Posterior cingulate gyrus (tissue), 11 donors: ENCODE measurements around the gene ESPN.
"Not testable (repeated sequence)": the region's sequence is repeated elsewhere in the genome, so short reads cannot be mapped to it uniquely, and the experiment has no call there.

ENCODE experiments used
- DNase-seq, 10 donors: peaks; one replicate each; pipeline versions ENCODE4 v3.0.0 to v3.0.0-alpha.2; 2020 to 2021; ENCODE audit warnings: mixed read lengths in 3 of 10
- intact Hi-C: fragments of 100-400 bp; cut with DNase I; formaldehyde crosslinking; loops from one replicate; pipeline ENCODE4 v1.15.1; 2023

ESPN gene, protein sequence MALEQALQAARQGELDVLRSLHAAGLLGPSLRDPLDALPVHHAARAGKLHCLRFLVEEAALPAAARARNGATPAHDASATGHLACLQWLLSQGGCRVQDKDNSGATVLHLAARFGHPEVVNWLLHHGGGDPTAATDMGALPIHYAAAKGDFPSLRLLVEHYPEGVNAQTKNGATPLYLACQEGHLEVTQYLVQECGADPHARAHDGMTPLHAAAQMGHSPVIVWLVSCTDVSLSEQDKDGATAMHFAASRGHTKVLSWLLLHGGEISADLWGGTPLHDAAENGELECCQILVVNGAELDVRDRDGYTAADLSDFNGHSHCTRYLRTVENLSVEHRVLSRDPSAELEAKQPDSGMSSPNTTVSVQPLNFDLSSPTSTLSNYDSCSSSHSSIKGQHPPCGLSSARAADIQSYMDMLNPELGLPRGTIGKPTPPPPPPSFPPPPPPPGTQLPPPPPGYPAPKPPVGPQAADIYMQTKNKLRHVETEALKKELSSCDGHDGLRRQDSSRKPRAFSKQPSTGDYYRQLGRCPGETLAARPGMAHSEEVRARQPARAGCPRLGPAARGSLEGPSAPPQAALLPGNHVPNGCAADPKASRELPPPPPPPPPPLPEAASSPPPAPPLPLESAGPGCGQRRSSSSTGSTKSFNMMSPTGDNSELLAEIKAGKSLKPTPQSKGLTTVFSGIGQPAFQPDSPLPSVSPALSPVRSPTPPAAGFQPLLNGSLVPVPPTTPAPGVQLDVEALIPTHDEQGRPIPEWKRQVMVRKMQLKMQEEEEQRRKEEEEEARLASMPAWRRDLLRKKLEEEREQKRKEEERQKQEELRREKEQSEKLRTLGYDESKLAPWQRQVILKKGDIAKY

DNA sequence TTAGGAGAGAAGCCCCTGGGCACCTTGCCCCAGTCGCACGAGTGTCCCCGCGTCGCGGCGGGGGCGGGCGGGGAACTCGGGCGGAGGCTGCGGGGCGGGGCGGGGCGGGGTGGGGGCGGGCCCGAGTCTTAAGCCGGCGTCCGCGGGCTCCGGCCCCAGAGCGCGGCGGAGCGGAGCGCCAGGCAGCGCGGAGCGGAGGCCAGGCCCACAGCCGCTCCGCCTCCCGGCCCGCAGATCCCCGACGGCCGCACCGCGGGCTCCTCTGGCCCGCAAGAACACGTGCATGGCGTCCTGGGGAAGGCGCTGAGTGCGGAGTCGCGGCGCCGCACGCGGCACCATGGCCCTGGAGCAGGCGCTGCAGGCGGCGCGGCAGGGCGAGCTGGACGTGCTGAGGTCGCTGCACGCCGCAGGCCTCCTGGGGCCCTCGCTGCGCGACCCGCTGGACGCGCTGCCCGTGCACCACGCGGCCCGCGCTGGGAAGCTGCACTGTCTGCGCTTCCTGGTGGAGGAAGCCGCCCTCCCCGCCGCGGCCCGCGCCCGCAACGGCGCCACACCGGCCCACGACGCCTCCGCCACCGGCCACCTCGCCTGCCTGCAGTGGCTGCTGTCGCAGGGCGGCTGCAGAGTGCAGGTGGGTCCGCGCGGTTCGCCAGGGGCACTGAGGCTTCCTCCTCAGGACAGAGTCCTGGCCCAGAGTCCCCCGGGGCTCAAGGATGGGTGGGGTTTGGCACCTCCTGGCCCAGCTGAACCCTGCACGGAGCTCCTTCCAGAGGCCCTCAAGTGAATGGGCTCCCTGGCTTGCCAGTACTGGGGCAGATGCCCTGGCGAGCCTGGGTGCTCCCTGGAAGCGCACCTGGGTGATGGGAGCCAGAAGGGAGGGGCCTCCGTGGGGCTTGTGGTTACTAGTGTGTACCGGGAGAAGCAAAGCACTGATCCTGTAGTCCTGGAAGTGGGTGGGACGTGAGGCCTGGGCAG, at the start of gene ESPN:
TSS of gene ESPN (plus strand) at position 158 of the 975 bp plus-strand sequence. CDS start at position 338, 180 bp downstream.
- peak in 1 of 10 donors; percentile 65 for DNase-seq
- intact Hi-C loops, result no loop called here

DNA sequence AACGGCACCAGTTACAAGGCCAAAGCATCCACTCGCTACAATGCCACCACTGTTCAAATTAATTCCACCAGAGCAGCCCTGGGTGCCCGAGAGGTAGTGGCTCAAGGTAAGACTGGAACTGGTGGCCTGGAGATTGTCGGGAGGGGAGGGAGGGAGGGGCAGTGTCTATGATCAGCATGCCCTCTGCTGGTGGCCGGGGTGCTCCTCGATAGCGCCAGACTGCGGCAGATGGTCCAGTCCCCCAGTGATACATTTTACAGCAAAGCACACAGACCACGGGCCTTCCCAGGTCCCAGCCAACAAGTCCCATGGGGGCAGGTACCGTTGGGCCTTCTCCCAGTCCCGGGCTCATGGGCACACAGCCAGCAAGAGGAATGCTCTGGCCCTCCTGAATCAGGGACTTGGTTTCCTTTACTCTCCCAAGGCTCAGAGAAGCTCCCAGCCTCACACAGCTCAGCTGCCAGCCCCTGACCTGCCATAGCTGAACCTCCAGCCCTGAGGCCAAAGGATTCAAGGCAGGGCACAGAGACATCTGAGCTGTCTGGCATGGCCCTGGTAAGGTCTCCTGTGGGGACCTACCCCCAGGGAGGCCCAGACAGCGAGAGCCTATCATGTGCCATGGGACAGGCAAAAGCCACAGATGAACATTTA, 46.4 kb upstream of the ESPN start:
- DNase-seq, result peak in 1 of 10 donors; percentile 23
- intact Hi-C loops, result no loop called here

DNA sequence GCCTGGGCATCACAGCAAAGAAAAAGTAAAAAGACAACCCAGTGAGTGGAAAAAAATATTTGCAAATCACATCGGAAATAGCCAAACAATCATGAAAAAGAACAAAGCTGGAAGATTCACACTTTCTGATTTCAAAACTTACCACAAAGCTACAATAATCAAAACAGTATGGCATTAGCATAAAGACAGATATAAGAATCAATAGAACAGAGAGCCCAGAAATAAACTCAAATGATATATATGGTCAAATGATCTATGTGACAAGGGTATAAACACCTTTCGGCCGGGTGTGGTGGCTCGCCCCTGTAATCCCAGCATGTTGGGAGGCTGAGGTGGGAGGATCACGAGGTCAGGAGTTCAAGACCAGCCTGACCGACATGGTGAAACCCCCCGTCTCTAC, 44.5 kb upstream of the ESPN start:
- intact Hi-C loops, result no loop called here
- no peak for DNase-seq

DNA sequence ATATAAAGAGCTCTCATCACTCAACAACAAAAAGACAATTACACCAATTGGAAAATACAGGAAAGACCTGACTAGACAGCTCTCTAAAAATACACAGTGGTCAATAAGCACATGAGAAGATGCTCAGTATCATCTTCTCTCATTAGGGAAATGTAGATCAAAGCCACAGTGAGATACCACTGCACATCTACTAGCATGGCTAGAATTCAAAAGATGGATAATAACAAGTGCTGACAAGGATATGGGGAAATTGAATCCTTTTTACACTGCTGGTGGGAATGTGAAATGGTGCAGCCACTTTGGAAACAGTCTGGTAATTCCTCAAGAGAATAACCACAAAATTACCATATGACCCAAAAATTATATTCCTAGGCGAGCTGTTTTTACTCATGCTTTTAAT, 40.4 kb upstream of the ESPN start:
- intact Hi-C loops, result no loop called here
- DNase-seq, result no peak

DNA sequence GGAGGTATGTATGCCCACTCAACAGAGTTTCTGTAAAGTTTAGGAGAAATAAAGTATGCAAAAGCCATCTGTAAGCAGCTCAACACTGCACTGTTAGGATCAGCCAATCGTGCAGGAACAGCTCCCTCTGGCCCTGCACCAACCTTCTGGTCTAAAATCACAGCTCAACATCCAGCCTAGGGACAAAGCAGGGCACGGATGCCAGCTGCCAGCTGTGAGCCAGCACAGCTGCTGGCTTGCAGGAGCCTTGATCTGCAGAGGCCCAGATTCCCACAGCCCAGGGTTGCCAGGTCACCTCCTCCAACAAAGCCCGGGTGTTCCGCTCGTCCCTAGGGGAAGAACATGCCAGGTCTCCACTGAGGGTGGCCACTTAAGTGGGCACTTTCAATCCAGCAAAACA, 39.6 kb upstream of the ESPN start:
- DNase-seq, result peak; percentile 57 to 97 (median 76)
- intact Hi-C loops, result no loop called here

DNA sequence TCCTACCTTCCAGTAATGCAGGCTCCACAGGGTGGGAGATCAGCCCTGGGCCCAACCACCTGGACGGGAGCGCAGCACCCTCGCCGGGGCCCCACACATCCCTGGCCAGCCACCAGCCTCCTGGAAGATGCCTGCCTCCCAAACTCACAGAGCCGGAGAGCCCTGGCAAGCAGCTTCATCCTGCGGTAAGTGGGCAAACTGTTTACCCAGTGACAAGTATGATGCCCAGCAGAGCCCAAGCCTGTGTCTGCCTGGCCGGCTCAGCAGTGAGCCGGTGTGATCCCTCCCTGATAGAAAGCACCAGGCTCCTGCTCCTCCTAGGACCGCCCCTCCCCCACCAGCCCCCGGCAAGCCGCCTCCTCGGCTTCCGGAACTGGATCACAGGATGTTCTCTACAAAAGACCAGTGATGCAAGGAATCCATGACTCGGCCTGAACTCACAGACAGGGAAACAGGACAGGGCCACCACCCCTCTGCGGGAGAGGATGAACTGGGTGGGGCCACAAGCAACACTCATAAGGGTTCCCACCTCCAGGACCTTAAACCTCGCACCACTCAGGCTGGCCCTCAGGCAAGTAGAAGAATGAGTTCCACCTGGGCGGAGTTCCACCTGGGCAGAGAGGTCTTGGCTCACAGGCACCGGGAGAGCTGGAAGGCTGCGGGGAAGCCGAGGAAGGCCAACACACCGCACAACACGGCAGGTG, 38.9 kb upstream of the ESPN start:
- DNase-seq, result peak; percentile 42 to 95 (median 70)
- intact Hi-C loops, result no loop called here

DNA sequence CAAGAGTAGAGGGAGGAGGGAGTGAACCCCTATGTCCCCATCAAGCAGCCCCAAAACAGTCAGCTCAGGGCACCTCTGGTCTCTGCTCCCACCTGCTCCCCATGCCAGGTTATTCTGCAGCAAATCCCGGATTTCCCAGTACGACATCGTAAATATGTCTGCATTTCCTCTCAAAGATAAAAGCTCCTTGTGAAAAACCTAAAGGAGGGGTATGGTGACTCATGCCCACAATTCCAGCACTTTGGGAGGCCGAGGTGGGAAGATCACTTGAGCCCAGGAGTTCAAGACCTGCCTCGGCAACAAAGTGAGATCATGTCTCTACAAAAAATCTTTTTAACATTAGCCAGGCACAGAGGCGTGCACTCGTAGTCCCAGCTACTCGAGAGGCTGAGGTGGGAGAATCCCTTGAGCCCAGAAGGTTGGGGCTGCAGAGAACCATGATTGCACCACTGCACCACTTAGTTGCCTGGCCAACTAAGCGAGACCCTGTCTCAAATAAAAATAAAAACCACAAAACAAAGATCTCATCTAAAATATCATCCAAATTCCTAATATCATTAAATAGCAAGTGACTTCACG, 38.1 kb upstream of the ESPN start:
- intact Hi-C loops, result no loop called here
- peak in 1 of 10 donors; percentile 21 for DNase-seq

DNA sequence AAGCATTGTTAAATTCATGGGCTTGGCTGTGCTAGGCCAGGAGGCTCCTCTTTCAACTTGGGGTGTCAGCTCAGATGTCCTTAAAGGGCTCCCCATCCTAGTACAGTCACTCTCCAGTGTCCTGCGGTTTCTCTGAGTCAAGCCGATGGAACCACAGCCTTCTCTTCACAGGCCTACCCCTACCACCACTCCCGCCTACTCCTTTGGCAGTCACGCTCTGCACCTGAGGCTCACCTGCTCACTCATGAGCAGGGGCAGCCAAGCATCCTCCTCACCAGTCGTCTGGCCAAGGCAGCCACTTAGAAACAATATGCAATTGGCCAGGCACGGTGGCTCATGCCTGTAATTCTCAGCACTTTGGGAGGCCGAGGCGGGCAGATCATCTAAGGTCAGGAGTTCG, 34.6 kb upstream of the ESPN start:
- intact Hi-C loops, result no loop called here

DNA sequence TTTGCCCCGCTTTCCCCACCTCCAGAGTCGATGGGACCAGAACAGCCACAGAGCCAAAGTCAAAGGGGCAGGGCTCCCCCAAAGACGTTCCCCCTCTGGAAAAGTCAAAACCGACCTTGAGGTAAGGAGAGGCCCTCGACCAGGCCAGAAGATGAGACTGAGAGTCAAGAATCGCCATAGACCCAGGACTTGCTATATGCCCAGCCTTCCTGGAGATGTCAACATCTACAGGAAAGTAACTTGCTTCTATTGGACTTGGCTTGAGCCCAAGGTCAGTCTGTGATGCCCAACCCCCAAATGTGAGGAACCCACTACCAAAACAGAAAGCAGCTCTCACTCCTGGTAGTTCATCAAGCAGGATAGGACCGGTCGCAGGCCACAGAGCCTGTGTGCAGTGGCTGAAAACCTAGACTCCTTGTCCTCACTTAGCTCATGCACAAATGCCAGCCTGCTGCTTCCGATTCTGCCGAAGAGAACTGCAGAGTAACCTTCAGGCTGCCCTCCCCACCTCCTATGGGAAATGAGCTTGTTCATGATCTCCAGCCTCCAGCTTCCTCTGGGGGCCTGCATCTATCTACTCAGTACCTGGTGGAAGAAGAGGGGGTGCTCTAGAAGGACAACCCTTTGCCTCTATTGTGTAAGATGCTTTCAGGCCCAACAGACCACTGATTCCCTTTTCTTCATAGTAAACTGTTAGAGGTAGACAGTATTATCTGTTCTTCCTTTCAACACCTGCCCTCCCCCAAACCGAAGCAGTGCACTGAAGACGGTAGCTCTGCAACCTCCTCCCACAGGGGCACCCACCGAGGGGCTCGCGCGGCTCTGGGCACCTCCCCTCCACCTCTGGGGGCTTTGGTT, 32.4 kb upstream of the ESPN start:
- peak in 2 of 10 donors; percentile 23 to 78 for DNase-seq
- intact Hi-C loops, result no loop called here

More for the DNA sequence above, 34.6 kb upstream of the ESPN start:
- DNase-seq, result peak in 1 of 10 donors; percentile 36

DNA sequence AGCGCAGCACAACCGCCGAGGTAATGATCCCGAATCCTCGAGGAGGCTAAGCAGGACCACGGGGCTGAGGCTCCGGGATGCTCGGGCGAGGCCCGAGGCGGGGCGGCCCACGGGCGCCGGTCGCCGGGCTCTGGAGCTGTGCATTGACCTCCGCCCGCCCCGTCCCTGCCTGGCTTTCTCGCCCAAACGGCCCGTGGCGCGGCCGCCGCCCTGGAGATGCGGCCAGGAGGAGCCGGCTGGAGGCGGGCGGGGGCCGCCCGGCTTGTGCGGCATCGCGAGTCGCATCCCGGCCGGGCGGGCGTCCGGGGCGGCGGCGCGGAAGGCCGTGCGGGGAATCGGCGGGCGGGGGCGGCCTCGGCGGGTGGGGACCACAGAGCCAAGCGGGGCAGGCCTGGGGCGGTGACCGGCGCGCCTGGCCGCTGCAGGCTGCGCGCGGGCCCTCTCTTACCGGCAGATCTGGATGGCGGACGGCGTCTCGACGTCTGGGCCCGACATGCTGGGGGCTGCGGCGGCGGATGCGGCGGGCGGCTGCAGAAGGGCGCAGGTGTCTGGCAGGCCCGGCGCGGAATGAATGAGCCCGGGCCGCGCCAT, 31.7 kb upstream of the ESPN start:
- intact Hi-C loops, result no loop called here
- peak in 2 of 10 donors; percentile 36 to 73 for DNase-seq

DNA sequence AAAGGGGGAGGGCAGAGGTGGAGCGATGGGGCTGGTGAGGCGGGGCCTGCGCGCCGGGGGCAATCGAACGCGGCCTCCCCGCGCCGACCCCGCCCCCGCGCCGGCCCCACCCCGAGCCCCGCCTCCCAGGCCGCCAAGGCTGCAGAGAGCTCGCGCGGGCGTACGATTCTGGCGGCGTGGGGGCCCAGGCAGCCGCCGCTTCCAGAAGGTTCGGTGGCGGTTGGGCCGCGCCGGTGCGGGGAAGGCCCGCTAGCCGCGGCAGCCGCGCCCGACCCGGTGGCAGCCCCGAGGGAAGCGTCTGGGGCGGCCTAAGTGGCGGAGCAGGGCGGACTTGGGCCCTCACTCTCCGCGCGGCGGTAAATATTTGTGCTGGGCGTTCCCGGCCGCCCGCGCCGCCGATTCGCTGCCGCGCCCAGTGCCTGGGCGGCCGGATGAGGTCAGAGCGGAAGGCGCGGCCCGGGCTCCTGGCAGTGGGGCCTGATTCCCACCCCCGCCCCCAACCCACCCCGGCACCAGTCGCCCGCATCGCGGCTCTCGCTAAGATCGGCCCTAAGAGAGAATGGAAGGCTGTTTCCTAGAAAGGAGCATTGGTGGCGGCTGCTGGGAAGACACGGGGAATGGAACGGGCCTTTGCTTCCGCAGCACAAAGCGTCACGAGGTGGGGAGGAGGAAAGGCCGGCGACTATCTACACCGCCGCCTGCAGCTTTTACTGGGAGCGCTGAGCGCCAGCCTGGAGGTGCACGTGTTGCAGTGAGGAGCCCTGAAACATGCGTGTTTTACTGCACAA, 31.0 kb upstream of the ESPN start, which contains the start of gene ACOT7:
TSS of gene ACOT7 (minus strand) at position 368 of the 788 bp plus-strand sequence. CDS start 368 bp downstream, outside the sequence.
- intact Hi-C loops, result no loop called here
- peak; percentile 74 to 98 (median 89) for DNase-seq

DNA sequence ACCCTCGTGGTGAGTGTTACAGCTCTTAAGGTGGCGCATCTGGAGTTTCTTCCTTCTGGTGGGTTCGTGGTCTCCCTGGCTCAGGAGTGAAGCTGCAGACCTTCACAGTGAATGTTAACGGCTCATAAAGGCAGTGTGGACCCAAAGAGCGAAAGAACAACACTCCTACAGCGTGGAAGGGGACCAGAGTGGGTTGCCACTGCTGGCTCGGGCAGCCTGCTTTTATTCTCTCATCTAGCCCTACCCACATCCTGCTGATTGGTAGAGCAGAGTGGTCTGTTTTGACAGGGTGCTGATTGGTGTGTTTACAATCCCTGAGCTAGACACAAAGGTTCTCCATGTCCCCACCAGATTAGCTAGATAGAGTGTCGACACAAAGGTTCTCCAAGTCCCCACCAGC, 29.4 kb upstream of the ESPN start:
- peak in 1 of 10 donors; percentile 11 for DNase-seq
- intact Hi-C loops, result not testable (repeated sequence)

DNA sequence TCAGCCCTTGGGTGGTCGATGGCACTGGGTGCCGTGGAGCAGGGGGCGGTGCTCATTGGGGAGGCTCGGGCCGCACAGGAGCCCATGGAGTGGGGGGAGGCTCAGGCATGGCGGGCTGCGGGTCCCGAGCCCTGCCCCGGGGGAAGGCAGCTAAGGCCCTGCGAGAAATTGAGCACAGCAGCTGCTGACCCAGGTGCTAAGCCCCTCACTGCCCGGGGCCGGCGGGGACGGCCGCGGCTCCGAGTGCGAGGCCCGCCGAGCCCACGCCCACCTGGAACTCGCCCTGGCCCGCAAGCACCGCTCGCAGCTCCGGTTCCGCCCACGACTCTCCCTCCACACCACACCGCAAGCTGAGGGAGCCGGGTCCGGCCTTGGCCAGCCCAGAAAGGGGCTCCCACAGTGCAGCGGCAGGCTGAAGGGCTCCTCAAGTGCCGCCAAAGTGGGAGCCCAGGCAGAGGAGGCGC, 28.8 kb upstream of the ESPN start:
- intact Hi-C loops, result not testable (repeated sequence)
- peak in 1 of 10 donors; percentile 40 for DNase-seq

DNA sequence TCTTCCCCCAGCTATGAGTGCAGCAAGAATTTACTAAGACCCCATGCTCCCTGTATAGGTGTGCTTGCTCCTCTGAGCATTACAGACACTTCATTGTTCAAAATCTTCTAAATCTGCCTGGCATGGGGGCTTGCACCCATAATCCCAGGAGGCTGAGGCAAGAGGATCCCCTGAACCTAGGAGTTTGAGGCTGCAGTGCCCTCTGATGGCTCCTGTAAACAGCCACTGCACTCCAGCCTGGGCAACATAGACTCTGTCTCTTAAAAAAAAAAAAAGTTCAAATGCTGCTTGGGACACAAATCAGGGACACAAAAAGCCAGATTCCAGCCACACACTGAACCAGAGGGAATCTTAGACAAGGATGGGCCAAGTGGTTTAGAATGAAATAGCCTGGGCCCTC, 27.6 kb upstream of the ESPN start:
- intact Hi-C loops, result no loop called here
- no peak for DNase-seq

DNA sequence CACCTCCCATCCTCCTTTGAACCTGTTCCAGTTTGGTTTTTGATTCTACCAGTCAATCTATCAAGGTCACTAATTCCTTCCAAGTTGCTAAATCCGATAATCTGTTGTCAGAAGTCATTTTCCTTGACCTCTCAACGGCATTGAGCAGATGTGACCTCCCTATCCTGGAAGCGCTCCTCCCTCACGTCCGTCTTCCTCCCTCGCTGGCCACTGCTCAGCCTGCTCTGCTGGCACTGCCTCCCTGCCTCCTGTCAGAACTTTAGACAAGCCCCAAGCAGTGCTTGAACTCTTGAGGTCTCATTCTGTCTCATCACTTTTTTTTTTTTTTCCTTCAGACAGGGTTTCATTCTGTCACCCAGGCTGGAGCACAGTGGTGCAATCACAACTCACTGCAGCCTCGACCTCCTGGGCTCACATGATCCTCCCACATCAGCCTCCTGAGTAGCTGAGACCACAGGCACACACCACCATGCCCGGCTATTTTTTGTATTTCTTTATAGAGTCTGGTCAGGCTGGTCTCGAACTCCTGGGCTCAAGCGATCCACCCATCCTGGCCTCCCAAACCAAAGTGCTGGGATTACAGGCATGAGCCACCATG, 26.6 kb upstream of the ESPN start:
- DNase-seq, result no peak
- intact Hi-C loops, result no loop called here

DNA sequence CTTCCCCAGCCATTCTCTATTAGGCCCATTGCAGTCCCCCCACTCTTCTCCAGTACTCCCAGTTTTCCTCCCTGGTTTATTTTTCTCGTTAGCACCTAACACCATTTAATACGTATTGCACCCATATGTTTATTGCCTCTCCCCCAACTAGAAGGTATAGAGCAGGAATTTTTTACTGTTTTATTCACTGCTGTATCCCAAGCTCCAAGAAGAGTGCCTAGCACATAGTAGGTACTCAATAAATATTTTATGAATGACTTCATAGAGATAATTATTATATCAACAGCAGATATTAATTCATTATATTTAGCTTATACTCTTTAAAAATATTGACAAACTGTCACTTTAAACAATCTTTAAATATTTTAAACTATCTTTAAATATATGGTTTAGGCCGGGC, 25.3 kb upstream of the ESPN start:
- DNase-seq, result no peak
- intact Hi-C loops, result no loop called here
